ENCODE data around the gene BARX1.
"Not testable (repeated sequence)": the region's sequence is repeated elsewhere in the genome, so short reads cannot be mapped to it uniquely, and the experiment has no call there.

The BARX1 gene

DNA sequence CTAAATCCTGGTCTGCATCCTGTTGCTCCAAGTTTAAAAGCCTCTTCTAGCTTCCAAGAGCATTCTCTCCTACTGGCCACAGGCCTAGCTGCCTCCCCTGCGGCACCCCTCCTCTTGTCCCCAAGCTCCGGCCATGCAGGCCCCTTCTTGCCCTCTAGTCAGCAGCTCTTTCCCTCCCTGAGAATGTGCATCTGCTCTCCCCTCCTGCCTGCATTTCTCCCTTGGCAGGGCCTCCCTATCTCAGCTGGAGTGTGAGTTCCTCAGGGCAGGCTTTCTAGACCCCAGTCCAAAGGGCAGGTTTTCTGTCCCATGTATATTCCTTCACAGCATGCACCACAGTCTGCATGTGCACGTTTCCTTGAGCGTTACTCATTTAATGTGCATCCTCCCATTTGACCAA, 24.6 kb upstream of the BARX1 start:
- H3K27ac ChIP-seq (ENCODE audit: low read length): no peak overlapping the region
- no peaks in the 10 kb centered on the region for H3K9me3 ChIP-seq (ENCODE audit: control insufficient read depth in 1 of 2, low read length in 2 of 2)
- H3K27me3 ChIP-seq (ENCODE audit: low read depth, low read length): no peaks in the 10 kb centered on the region
- H3K4me3 ChIP-seq (ENCODE audit: low read depth in 1 of 2, low read length in 2 of 2): no peak overlapping the region
- no peaks in the 10 kb centered on the region for H3K36me3 ChIP-seq (ENCODE audit: control insufficient read depth in 1 of 2, insufficient read depth in 2 of 2, low read length in 2 of 2)
- H3K4me1 ChIP-seq (ENCODE audit: control insufficient read depth in 1 of 2, insufficient read depth in 2 of 2, low read length in 2 of 2): no peaks in the 10 kb centered on the region

- Histone ChIP-seq H3K4me3 (ENCODE audit: low read depth in 1 of 2, low read length in 2 of 2) (no peak overlapping the region), H3K27ac (ENCODE audit: low read length) (no peak overlapping the region), H3K36me3 (ENCODE audit: control insufficient read depth in 1 of 2, insufficient read depth in 2 of 2, low read length in 2 of 2) (no peaks in the 10 kb centered on the region), H3K9me3 (ENCODE audit: control insufficient read depth in 1 of 2, low read length in 2 of 2) (no peaks in the 10 kb centered on the region), H3K27me3 (ENCODE audit: low read depth, low read length) (no peaks in the 10 kb centered on the region), H3K4me1 (ENCODE audit: control insufficient read depth in 1 of 2, insufficient read depth in 2 of 2, low read length in 2 of 2) (no peaks in the 10 kb centered on the region)
Observed at GRCh38 chr9:93978551-93978950, 23.4 kb upstream of the BARX1 start.

- no peaks in the 10 kb centered on the region for H3K4me1 ChIP-seq (ENCODE audit: control insufficient read depth in 1 of 2, insufficient read depth in 2 of 2, low read length in 2 of 2)
- no peak overlapping the region for H3K27ac ChIP-seq (ENCODE audit: low read length)
- H3K4me3 ChIP-seq (ENCODE audit: low read depth in 1 of 2, low read length in 2 of 2): no peak overlapping the region
- H3K36me3 ChIP-seq (ENCODE audit: control insufficient read depth in 1 of 2, insufficient read depth in 2 of 2, low read length in 2 of 2): no peaks in the 10 kb centered on the region
- H3K27me3 ChIP-seq (ENCODE audit: low read depth, low read length): no peaks in the 10 kb centered on the region
- no peaks in the 10 kb centered on the region for H3K9me3 ChIP-seq (ENCODE audit: control insufficient read depth in 1 of 2, low read length in 2 of 2)
Observed at GRCh38 chr9:93976973-93977372, 21.8 kb upstream of the BARX1 start.

DNA sequence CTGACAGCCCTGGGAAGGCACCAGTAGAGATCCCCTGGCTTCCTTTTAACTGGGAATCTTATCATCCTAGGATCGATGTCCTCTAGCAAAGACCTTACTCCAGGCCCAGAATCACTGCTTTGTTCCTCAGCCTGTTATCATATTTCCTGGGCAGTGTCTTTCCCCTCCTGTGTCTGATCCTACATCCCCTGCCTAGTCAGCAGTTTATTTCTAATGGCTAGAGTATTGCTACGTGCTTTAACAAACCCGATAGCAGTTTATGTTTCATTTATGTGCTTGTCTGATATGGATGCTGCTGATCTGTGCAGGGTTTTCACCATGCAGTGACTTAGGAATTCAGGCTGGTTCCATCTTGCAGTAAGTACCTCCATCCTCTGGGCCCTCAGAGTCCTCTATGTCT, 20.9 kb upstream of the BARX1 start:
- Histone ChIP-seq H3K36me3 (ENCODE audit: control insufficient read depth in 1 of 2, insufficient read depth in 2 of 2, low read length in 2 of 2) (no peaks in the 10 kb centered on the region), H3K27me3 (ENCODE audit: low read depth, low read length) (no peaks in the 10 kb centered on the region), H3K4me3 (ENCODE audit: low read depth in 1 of 2, low read length in 2 of 2) (no peak overlapping the region), H3K9me3 (ENCODE audit: control insufficient read depth in 1 of 2, low read length in 2 of 2) (no peaks in the 10 kb centered on the region), H3K4me1 (ENCODE audit: control insufficient read depth in 1 of 2, insufficient read depth in 2 of 2, low read length in 2 of 2) (no peaks in the 10 kb centered on the region), H3K27ac (ENCODE audit: low read length) (no peak overlapping the region)

DNA sequence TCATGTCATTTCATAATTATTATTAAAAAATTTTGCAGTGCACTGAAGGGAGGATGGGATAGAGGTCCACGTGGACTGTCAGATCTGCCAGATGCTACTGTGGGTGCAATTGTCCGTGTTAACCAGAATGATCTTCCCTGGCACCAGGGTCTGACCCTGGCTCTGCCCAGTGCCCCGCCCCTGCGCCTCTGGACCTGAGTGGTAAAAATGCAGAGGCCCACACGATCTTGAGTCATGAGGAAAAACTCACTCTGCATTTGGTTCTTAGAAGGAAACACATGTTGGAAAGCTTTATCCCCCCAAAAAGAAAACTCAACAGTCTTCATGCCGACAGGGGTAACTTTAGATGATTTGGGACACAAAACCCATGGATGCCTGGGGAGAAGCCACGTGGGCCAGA, 20.1 kb upstream of the BARX1 start:
- no peaks in the 10 kb centered on the region for H3K36me3 ChIP-seq (ENCODE audit: control insufficient read depth in 1 of 2, insufficient read depth in 2 of 2, low read length in 2 of 2)
- no peaks in the 10 kb centered on the region for H3K4me1 ChIP-seq (ENCODE audit: control insufficient read depth in 1 of 2, insufficient read depth in 2 of 2, low read length in 2 of 2)
- no peaks in the 10 kb centered on the region for H3K9me3 ChIP-seq (ENCODE audit: control insufficient read depth in 1 of 2, low read length in 2 of 2)
- H3K4me3 ChIP-seq (ENCODE audit: low read depth in 1 of 2, low read length in 2 of 2): no peak overlapping the region
- no peaks in the 10 kb centered on the region for H3K27me3 ChIP-seq (ENCODE audit: low read depth, low read length)
- no peak overlapping the region for H3K27ac ChIP-seq (ENCODE audit: low read length)

DNA sequence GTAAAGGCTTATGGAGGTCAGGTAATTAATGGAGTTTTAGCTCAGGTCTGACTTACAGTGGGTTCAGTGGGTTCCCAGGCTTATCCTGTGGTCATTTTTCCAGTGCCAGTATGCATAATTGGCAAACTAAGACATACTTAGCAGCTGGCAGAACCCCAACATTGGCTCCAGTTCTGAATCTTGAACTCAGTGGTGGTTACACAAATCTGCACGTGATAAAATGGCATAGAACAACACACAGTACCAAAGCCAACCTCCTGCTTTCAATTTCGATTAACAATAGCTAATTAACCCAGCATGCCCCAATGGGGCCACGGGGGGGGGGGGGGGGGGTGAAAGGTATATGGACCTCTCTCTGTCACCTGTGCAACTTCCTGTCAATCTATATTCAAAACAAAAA, 19.0 kb upstream of the BARX1 start:
- Histone ChIP-seq H3K27me3 (ENCODE audit: low read depth, low read length) (no peaks in the 10 kb centered on the region), H3K36me3 (ENCODE audit: control insufficient read depth in 1 of 2, insufficient read depth in 2 of 2, low read length in 2 of 2) (no peaks in the 10 kb centered on the region), H3K4me1 (ENCODE audit: control insufficient read depth in 1 of 2, insufficient read depth in 2 of 2, low read length in 2 of 2) (no peaks in the 10 kb centered on the region), H3K9me3 (ENCODE audit: control insufficient read depth in 1 of 2, low read length in 2 of 2) (no peaks in the 10 kb centered on the region), H3K4me3 (ENCODE audit: low read depth in 1 of 2, low read length in 2 of 2) (no peak overlapping the region), H3K27ac (ENCODE audit: low read length) (no peak overlapping the region)

DNA sequence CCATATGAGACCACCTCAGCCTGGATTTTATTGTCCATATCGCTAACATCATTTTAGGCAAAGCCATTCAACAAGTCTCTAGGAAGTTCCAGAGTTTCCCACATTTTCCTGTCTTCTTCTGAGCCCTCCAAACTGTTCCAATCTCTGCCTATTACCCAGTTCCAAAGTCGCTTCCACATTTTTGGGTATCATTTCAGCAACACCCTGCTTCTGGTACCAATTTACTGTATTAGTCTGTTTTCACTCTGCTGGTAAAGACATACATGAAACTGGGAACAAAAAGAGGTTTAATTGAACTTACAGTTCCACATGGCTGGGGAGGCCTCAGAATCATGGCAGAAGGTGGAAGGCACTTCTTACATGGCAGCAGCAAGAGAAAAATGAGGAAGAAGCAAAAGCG, 17.5 kb upstream of the BARX1 start:
- not testable (repeated sequence) for H3K4me3 ChIP-seq (ENCODE audit: low read depth in 1 of 2, low read length in 2 of 2); H3K27ac ChIP-seq (ENCODE audit: low read length); H3K9me3 ChIP-seq (ENCODE audit: control insufficient read depth in 1 of 2, low read length in 2 of 2); H3K4me1 ChIP-seq (ENCODE audit: control insufficient read depth in 1 of 2, insufficient read depth in 2 of 2, low read length in 2 of 2); H3K36me3 ChIP-seq (ENCODE audit: control insufficient read depth in 1 of 2, insufficient read depth in 2 of 2, low read length in 2 of 2); H3K27me3 ChIP-seq (ENCODE audit: low read depth, low read length)

- Histone ChIP-seq H3K27me3 (ENCODE audit: low read depth, low read length) (no peaks in the 10 kb centered on the region), H3K27ac (ENCODE audit: low read length) (no peak overlapping the region), H3K36me3 (ENCODE audit: control insufficient read depth in 1 of 2, insufficient read depth in 2 of 2, low read length in 2 of 2) (no peaks in the 10 kb centered on the region), H3K4me1 (ENCODE audit: control insufficient read depth in 1 of 2, insufficient read depth in 2 of 2, low read length in 2 of 2) (no peaks in the 10 kb centered on the region), H3K4me3 (ENCODE audit: low read depth in 1 of 2, low read length in 2 of 2) (no peak overlapping the region), H3K9me3 (ENCODE audit: control insufficient read depth in 1 of 2, low read length in 2 of 2) (no peaks in the 10 kb centered on the region)
Observed at GRCh38 chr9:93969328-93969661, 14.1 kb upstream of the BARX1 start.

GRCh38 chr9:93968451-93969327, 13.5 kb upstream of the BARX1 start:
- no peaks in the 10 kb centered on the region for H3K27me3 ChIP-seq (ENCODE audit: low read depth, low read length)
- H3K4me1 ChIP-seq (ENCODE audit: control insufficient read depth in 1 of 2, insufficient read depth in 2 of 2, low read length in 2 of 2): no peaks in the 10 kb centered on the region
- H3K27ac ChIP-seq (ENCODE audit: low read length): no peak overlapping the region
- H3K4me3 ChIP-seq (ENCODE audit: low read depth in 1 of 2, low read length in 2 of 2): no peak overlapping the region
- no peaks in the 10 kb centered on the region for H3K36me3 ChIP-seq (ENCODE audit: control insufficient read depth in 1 of 2, insufficient read depth in 2 of 2, low read length in 2 of 2)
- no peaks in the 10 kb centered on the region for H3K9me3 ChIP-seq (ENCODE audit: control insufficient read depth in 1 of 2, low read length in 2 of 2)

DNA sequence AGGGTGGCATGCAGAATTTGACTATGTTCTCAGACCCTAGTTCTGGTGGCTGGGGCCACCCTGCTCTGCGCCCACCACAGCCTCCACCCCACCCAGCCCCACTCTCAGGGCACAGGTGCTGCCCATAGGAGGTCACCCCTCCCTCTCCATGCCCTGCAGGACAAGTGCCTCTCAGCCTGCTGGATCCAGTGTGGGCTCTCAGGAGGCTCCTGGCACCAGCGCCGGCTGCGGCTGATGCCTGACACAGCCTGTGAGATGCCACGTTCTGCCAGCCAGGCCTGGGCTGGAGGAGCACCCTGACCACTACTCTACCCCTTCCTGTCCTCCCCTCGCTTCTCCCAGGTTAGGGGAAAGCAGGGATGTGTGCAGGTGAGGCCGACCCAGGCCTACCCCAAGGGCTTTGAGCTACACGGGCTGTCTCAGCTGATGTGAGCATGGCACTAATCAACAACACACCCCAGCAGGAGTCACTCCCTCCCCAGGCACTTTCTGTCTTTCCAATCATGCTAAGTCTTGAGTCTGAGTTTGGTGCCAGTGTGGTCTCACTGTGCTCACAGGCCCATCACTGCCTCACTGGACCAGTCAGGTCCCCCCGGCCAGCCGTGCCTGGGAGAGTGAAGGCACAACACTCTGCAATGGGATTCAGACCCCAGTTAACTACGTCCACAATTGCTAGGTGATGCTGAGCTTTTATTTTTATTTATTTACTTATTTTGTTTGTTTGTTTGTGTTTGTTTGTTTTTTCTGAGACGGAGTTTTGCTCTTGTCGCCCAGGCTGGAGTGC, 12.1 kb upstream of the BARX1 start:
- Histone ChIP-seq H3K27ac (ENCODE audit: low read length) (no peak overlapping the region), H3K9me3 (ENCODE audit: control insufficient read depth in 1 of 2, low read length in 2 of 2) (no peaks in the 10 kb centered on the region), H3K27me3 (ENCODE audit: low read depth, low read length) (no peaks in the 10 kb centered on the region), H3K36me3 (ENCODE audit: control insufficient read depth in 1 of 2, insufficient read depth in 2 of 2, low read length in 2 of 2) (no peaks in the 10 kb centered on the region), H3K4me3 (ENCODE audit: low read depth in 1 of 2, low read length in 2 of 2) (no peak overlapping the region), H3K4me1 (ENCODE audit: control insufficient read depth in 1 of 2, insufficient read depth in 2 of 2, low read length in 2 of 2) (peaks cover 0 to 10% of the 10 kb centered on the region in 2 donors)

DNA sequence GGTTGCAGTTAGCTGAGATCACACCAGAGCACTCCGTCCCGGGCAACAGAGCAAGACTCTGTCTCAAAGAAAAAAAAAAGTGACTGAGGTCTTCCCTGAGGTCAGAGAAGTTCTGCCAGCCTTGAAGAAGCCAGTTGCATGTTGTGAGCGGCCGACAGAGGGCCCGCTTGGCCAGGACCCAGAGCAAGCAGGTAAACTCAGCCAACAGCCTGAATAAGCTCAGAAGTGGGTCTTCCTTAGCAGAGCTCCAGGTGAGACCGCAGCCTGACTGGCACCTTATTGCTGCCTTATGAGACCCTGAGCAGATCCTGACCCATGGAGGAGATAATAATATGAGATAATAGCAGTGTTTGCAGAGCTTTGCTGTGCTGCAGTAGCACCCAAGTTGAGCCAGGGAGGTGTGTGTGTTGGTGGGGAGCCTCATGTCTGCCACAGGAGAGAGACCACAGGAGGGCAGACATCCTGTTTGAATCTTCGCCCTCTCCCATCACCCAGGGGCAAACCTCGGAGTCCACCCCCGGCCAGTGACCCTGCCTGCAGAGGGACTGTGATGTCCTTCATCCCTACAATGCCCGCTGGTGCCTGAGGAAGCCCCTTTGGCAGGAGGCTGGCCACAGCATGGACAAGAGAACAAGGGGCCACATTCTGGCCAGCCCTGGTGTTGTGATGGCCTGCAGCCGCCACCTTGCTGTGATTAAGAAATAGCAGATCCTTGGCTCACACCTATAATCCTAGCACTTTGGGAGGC, 10.8 kb upstream of the BARX1 start:
- no peaks in the 10 kb centered on the region for H3K36me3 ChIP-seq (ENCODE audit: control insufficient read depth in 1 of 2, insufficient read depth in 2 of 2, low read length in 2 of 2)
- peaks cover 3% of the 10 kb centered on the region for H3K27me3 ChIP-seq (ENCODE audit: low read depth, low read length)
- H3K27ac ChIP-seq (ENCODE audit: low read length): no peak overlapping the region
- H3K9me3 ChIP-seq (ENCODE audit: control insufficient read depth in 1 of 2, low read length in 2 of 2): no peaks in the 10 kb centered on the region
- H3K4me1 ChIP-seq (ENCODE audit: control insufficient read depth in 1 of 2, insufficient read depth in 2 of 2, low read length in 2 of 2): peaks cover 0 to 10% of the 10 kb centered on the region in 2 donors
- H3K4me3 ChIP-seq (ENCODE audit: low read depth in 1 of 2, low read length in 2 of 2): no peak overlapping the region

Measured in muscle layer of duodenum (tissue), 2 donors.